Stimulated activated CD8-positive, alpha-beta memory T cell treated with anti-CD3 and anti-CD28 coated beads, Interleukin-15, amount 100 ng/mL, for 1 hour (primary cell): ENCODE data around the gene UBE2S.
A peak's percentile ranks its signal among the peaks of the same experiment; 100 is the strongest.
"Not testable (repeated sequence)": the region's sequence is repeated elsewhere in the genome, so short reads cannot be mapped to it uniquely, and the experiment has no call there.

ENCODE experiments used
- DNase-seq: peaks from one replicate; pipeline ENCODE4 v3.0.0-alpha.2; 2020; ENCODE audit warnings: low read depth

Gene UBE2S

DNA sequence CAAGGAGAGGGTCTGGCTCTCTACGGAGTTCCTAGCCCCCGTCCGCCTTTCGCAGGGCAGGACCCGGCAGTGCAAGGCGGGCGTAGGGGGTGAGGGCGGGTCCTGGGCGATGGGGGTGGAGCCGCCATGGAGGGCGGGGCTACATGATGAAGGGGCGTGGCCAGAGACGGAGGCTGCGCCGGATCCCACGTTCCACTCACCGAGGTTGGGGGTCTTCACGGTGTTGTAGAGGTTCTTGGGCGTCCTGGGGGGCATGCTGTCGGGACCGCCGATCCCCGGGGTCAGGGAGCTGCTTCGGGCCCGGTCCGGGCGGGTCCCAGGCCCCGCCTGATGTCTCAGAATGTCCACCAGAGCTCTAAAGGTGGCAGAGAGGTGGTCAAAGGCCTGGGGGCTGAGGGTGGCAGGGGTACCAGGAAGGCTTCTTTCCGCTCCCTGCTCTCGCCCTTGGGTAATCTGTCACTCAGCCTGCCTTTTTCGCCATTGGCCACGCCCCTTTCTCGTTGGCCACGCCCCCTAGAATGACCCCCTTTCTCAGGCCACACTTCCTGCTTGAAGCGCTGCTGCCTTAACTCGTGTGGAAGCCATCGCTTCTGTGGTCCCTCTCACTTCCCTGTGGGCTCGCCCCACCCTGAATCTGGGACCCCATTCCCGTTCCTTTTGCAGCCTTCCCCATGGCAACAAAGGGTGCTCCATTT, 33.0 kb upstream of the UBE2S start:
- no peak for DNase-seq

DNA sequence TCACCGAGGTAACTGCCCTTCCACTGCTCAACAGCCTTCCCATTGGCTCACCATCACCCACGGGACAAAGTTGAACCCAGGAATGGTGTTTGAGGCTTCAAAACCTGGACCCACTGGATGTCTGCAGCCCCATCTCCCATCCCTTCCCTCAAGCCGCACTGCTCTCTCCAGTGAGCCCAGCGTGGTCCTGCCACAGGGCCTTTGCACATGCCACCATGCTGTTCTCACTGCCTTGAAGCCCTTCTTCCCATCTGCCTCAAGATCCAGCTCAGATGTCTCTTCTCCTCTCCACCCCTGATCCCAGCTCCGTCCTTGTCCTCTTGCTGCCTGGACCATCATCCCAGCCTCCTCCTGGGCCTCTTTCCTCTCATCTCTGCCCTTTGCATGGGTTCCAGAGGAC, 31.5 kb upstream of the UBE2S start:
- no peak for DNase-seq

- DNase-seq = no peak
Measured at GRCh38 chr19:55437410-55437809, 29.8 kb upstream of the UBE2S start.

- no peak for DNase-seq
Measured at GRCh38 chr19:55436847-55437246, 29.3 kb upstream of the UBE2S start.

DNA sequence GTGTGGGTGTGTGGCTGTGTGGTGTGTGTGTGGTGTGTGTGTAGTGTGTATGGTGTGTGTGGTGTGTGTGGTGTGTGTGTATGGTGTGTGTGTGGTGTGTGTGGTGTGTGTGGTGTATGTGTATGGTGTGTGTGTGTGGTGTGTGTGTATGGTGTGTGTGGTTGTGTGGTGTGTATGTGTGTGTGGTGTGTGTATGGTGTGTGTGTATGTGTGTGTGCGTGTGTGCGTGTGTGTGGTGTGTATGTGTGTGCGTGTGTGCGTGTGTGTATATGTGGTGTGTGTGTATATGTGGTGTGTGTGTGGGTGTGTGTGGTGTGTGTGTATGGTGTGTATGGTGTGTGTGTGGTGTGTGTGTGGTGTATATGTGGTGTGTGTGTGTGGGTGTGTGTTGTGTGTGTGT, 27.4 kb upstream of the UBE2S start:
- DNase-seq = no peak

- no peak for DNase-seq
Measured at GRCh38 chr19:55434356-55434919, 26.9 kb upstream of the UBE2S start.

- DNase-seq = no peak
Measured at GRCh38 chr19:55433292-55433691, 25.7 kb upstream of the UBE2S start.

GRCh38 chr19:55432241-55432959, 24.8 kb upstream of the UBE2S start:
- no peak for DNase-seq

DNA sequence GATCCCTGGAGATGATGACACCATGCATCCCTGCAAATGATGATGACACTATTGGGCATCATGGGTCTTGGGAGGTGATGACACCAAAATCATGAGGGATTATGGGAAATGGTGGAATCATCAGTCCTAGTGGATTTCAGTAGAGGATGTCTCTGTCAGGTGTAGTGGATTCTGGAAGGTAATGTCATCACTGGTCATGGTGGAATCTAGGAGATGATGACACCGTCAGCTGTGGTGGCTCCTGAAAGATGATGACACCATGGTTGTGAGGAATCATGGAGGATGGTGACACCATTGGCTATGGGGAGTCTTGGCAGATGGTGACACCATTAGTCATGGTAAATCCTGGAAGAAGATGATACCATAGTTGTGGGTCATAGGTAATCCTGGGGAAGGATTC, 23.6 kb upstream of the UBE2S start:
- no peak for DNase-seq

DNA sequence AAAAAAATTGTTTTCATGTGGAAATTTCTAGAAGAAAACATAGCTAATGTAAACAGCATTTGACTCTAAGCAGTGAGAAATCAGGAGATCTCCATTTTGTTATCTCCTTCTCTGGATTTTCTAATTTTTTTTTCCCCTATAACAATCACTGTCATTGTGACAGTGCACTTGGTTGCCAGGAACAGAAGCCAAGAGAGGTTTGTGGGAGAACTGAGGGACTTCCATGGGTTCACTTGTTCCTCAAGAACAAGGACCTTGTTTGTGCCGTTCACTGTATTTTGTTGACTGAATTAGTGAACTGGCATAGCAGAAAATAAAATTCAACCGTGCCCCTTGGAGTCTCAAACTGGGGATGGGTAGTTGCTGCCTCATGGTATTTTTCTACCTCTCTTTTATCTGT, 18.5 kb upstream of the UBE2S start:
- DNase-seq = no peak

DNA sequence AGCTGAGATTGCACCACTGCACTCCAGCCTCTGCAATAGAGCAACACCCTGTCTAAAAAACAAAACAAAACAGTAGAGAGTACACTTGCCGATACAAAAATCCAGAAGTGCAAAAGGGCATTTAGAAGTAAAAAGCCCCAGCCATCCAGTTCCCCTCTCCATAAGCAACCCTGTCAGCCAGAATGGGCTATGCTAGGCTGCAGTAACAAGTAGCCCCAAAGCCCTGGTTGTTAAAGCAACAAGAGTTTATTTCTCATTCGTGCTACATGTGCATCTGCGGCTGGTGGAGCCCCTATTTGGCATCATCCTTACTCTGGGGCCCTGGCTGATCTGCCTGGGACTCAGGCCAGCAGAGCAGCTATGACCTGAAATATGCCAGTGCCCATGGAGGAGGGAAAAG, 16.9 kb upstream of the UBE2S start:
- DNase-seq = no peak

DNA sequence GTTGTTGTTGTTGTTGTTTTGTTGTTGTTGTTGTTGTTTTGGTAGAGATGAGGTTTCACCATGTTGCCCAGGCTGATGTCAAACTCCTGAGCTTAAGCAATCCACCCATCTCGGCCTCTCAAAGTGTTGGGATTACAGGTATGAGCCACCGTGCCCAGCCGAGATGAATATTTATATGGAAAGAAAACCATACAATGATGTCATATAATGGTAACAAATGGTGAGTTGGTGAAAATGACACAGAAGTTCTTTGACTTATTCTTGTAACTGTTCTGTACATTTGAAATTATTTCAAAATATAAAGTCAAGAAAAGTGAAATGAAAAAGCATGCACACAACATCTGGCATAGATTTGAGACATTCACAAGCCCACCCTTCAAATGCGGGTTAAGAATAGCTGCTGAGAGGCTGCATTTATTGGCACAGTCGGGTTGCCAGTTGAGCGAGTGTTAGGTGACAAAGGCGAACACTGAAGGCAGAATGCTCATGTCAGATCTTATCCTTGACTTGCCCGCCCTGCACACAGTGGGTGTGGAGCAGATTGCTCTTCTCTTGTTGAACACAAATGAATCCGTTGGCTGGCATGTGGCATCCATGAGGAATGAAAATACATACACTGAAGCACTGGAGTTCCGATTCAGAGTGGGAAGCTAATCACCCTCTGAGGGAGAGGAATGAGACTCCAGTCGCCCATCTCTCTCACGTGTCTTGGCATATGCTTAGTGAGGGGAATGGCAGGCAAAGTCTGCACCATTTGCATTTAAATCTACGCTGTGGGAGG, 15.8 kb upstream of the UBE2S start:
- DNase-seq = no peak

- DNase-seq = not testable (repeated sequence)
Measured at GRCh38 chr19:55421281-55421680, 13.7 kb upstream of the UBE2S start.

- no peak for DNase-seq
Measured at GRCh38 chr19:55419624-55420236, 12.1 kb upstream of the UBE2S start.

DNA sequence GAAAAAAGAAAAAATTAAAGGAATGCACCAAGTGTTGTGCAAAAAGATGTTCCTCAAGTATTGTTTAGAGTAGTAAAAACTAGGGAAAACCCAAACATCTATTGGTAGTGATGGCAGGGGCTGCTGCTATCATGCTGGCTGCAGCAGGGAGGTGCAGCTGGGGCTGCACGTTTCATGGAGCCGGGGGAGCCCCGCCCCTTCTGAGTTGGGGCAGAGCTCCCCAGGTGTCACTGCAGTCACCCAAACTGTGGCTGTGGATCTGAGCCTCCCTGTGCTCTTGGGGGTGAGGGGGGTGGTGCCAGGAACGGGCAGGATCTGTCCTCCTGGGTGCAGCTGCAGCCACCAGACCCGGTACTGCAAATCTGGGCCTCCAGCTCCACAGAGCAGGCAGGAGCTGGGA, 11.5 kb upstream of the UBE2S start:
- no peak for DNase-seq

DNA sequence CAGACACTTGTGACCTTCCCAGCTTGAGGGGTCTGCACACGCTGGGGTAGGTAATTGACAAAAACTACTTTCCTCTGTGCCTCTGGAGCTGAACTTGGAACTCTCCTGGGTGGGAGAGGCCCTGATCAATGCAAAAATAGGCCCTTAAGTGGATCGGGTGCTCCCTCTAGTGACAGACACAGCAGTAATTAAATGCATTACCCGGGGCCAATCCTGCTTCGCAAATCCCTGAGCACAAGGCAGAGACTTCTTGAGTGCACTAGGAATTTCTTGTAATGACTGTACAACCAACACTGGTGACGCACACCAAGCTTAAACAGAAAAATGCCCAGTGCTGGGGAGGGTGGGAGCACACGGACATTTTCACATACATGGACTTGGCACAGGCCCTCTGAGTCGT, 10.6 kb upstream of the UBE2S start:
- peak; percentile 25 for DNase-seq

GRCh38 chr19:55410168-55410567, 2.6 kb upstream of the UBE2S start:
- no peak for DNase-seq

GRCh38 chr19:55409179-55409578, 1.6 kb upstream of the UBE2S start:
- not testable (repeated sequence) for DNase-seq

DNA sequence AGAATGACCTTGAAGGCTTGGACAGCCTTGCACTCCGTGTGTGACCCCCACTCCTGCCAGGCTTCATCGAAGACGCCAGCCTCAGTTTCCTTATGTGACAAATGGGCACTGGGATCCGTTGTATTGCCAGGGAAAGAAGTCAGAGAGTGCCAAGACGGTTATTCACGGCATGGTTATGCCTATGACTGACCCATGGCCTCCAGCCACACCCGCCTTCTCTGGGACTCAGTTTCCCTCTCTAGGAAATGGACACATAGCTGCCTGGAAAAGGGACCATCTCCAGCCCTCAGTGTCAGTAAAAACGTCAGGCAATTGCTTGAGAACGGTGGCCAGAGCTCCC, 915 bp upstream of the UBE2S start:
- DNase-seq = no peak

DNA sequence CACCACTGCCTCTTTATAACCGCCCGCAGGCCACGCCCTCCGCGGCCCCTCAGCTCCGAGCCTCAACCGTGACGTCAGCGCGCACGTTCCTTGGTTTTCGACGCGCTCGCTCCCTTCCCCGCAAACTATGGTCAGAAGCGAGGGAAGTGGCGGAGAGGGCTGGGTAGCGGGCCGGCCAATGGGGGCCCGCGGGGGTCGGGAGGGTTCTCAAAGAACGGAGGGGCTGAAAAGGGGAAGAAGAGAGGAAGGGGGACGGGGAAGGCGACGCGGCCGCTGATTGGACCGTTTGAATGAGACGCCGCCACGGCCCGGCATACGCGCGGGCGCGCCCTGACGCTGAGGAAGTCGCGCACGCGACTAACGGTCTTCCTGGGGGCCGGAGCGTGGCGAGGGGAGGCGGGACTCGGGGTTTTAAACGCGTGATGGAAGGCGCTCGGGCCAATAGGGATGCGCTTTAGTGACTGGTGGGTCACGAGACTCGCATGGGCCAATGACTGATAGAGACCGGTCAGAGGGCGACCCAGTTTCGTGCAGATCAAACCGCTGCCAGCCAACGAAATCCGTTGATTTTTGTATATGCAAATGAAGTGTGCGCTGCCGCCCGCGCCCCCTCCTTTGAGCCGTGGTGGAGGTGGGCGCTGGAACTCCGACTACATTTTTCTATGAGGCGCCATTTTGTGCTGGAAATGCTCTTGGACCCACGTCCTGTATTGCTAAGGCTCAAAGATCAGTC, 378 bp upstream of the UBE2S start:
- DNase-seq = peak; percentile 88

DNA sequence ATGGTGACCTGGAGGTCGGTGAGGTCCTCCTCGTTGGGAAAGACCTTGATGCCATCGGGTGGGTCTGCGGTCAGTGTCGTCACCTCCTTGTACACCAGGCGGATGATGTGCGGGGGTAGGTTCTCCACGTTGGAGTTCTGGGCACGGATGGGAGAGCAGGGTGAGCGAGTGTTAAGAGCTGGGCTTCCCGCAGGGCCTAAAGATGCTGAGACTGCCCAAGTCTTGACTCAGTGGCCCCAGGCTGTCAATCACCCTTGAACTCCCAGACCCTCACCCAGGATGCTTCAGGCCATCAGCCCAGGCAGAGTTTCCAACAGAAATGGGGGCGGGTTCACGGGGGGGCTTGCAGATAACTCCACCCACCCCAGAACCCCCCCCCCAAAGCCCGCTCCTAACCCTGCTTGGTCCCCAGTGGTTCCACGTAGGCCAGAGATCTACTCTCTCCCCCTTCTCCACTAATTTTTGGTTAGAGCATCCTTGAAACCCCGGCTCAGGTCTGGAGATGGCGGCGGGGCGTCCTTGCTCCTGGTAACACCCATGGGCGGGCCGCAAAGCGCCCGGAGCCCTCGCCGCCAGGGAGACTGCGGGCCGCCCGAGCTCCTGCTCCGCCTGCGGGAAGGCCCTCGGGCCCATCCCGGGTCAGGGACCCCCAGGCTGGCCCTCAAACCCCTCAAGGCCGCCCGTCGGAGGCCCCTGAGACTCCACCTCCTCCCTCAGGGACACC, 600 bp downstream of the UBE2S start:
- DNase-seq = no peak
